SK-N-MC (cell line): ENCODE data around the gene STX10.

Source experiments
- EZH2 ChIP-seq: fragments of 200-600 bp; sonication (generic); IDR thresholded peaks from one replicate; pipeline ENCODE4 v1.6.1; 2017; ENCODE audit warnings: antibody characterized with exemption
- POLR2AphosphoS5 ChIP-seq: IDR thresholded peaks from 2 replicates; pipeline ENCODE4 v1.6.1; 2012; ENCODE audit warnings: mild to moderate bottlenecking, low read depth, low read length, borderline replicate concordance

- TF ChIP-seq POLR2AphosphoS5 (no peak), EZH2 (no peak)
These were observed 26.2 kb upstream of the STX10 start for GRCh38 chr19:13176345-13176744.
